Measurements from ENCODE around the gene NKX6-2.

NKX6-2 gene

GRCh38 chr10:132820056-132820455, 34.1 kb upstream of the NKX6-2 start:
- ChIA-PET CTCF (no interaction called here), POLR2A (no interaction called here)
- DNase-seq (ENCODE audit: low read depth, low spot score), result no peak
- H3K4me3 ChIP-seq (ENCODE audit: low read depth, low read length), result no peak overlapping the region
- TF ChIP-seq CTCF (IDR thresholded peaks at IDR 0.05; ENCODE audit: insufficient read depth, low read length, missing control alignments), result no peak

- ChIA-PET CTCF (no interaction called here), POLR2A (no interaction called here)
- DNase-seq (ENCODE audit: low read depth, low spot score), result no peak
- H3K4me3 ChIP-seq (ENCODE audit: low read depth, low read length), result no peak overlapping the region
- no peak for TF ChIP-seq CTCF (IDR thresholded peaks at IDR 0.05; ENCODE audit: insufficient read depth, low read length, missing control alignments)
Observed at GRCh38 chr10:132817701-132818211, 31.8 kb upstream of the NKX6-2 start.

- POLR2A ChIA-PET, result no interaction called here
- no peak for TF ChIP-seq CTCF (IDR thresholded peaks at IDR 0.05; ENCODE audit: insufficient read depth, low read length, missing control alignments)
- DNase-seq (ENCODE audit: low read depth, low spot score), result no peak
- no peak overlapping the region for H3K4me3 ChIP-seq (ENCODE audit: low read depth, low read length)
- CTCF ChIA-PET, result no interaction called here
Observed at GRCh38 chr10:132816718-132817117, 30.8 kb upstream of the NKX6-2 start.

GRCh38 chr10:132815168-132815857, 29.4 kb upstream of the NKX6-2 start:
- ChIA-PET CTCF (no interaction called here), POLR2A (no interaction called here)
- no peak overlapping the region for H3K4me3 ChIP-seq (ENCODE audit: low read depth, low read length)
- TF ChIP-seq CTCF (IDR thresholded peaks at IDR 0.05; ENCODE audit: insufficient read depth, low read length, missing control alignments), result no peak
- no peak for DNase-seq (ENCODE audit: low read depth, low spot score)

GRCh38 chr10:132814469-132814856, 28.5 kb upstream of the NKX6-2 start:
- no peak for DNase-seq (ENCODE audit: low read depth, low spot score)
- no peak for TF ChIP-seq CTCF (IDR thresholded peaks at IDR 0.05; ENCODE audit: insufficient read depth, low read length, missing control alignments)
- ChIA-PET CTCF (no interaction called here), POLR2A (no interaction called here)
- no peak overlapping the region for H3K4me3 ChIP-seq (ENCODE audit: low read depth, low read length)

- DNase-seq (ENCODE audit: low read depth, low spot score), result no peak
- no peak for TF ChIP-seq CTCF (IDR thresholded peaks at IDR 0.05; ENCODE audit: insufficient read depth, low read length, missing control alignments)
- ChIA-PET CTCF (no interaction called here), POLR2A (no interaction called here)
- H3K4me3 ChIP-seq (ENCODE audit: low read depth, low read length), result no peak overlapping the region
Observed at GRCh38 chr10:132813560-132814468, 27.9 kb upstream of the NKX6-2 start.

Measured in AG04449 (cell line).